Measurements from ENCODE around the gene LYL1.

The LYL1 gene

DNA sequence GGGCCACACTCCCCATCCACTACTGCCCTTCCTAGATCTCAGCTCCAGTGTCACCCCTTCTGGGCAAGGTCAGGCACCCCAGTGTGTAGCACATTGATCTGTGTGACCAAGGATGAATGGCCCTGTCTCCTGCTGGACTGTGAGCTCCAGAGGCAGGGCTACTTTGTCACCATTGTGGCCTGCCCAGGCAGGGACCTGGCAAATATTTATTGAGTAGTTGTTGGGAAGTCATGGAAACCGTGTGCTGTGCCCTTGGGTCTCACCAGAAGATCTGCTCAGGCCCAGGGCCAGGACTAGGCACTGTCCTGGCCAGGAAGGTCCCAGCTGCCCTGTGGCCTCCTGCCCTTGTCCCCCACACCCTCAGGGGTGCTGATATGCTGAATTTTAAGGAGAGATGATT, 25.9 kb upstream of the LYL1 start:
- no peak for DNase-seq

DNA sequence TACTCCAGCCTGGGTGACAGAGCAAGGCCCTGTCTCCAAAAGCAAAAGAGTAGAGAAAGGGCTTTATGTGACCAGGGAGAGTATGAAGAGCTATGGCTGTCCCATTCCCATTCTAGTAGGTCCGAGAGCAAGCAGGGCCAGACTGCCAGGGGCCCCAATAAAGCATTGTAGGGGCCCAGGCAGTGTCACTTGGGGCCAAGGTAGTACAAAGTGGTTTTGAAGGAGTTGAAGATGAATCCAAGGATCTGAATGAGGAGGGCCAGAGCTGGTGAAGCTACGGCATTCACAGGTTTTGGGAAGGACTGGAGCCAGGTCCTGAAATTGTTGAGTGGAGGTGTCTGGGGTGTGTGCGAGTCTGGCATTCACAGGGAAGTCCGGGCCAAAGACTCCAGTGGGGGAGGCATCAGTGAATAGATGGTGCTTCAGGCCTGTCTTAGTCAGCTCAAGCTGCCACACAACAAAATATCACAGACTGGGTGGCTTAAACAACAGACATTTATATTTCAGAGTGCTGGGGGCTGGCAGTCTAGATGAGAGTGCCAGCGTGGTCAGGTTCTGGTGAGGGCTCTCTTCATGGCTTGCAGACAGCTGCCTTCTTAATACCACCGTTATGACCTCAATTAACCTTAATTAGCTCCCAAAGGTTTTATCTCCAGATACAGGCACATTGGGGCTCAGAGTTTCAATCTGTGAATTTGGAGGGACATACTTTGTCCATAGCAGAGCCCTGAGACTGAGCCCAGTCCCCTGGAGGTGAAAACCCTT, 25.3 kb upstream of the LYL1 start:
- no peak for DNase-seq

DNA sequence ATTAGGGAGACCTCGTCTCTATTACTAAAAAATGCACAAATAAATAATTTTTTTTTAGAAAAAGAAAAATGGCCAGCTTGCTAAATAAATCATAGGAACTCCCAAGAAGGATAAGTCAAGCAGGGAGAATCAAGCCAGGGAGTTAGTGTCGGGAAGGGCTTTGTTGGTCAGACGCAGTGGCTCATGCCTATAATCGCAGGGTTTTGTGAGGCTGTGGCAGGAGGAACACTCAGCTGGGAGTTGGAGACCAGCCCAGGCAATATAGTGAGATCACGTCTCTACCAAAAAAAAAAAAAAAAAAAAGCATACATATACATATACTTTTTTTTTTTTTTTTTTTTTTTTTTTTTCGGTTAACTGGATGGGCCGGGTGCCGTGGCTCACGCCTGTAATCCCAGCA, 24.4 kb upstream of the LYL1 start:
- DNase-seq = no peak

DNA sequence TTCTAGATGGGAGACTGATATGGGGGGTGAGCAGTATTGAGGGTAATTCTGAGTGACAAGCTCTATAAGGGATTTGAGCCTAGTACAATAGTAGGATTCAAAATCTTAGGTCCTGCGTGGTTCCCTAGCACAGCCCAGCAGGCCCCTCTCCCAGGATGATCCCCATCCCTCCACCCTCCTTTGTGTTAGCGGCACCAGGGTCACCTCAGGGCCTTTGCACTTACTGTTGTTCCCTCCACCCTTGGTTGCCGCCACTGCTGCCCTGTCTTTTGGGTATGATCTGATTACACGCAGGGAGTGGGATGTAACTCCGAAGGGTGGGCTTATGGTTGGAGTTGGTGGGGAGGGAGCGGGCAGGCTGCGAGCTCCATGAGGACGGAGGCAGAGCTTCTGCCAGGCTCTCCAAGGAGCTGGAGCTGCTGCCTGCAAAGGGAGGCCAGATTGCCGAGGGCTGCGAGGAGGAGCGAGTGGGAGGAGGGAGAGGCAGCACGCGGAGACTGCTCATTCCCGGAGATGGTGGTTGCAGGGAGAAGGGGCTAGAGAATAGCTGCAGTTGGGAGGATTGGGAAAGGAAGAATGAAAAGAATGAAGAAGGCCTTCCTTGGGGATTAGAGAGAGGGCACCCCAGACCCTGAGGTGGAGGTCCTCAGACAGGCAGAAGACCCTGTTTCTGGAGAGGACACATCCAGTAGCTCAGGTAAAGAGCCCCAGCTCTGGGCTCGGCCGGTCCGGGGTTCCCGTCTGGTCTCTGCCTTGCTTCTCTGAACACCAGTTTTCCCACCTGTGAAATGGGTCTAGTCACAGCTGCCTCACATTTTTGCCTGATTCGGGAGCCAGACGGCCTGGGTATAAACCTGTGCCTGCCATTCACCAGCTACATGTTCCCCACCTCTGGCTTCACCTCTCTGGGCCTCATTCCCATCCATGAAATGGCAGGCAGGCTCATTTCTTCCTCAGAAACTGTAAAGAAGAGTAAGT, 20.6 kb upstream of the LYL1 start:
- no peak for DNase-seq

DNA sequence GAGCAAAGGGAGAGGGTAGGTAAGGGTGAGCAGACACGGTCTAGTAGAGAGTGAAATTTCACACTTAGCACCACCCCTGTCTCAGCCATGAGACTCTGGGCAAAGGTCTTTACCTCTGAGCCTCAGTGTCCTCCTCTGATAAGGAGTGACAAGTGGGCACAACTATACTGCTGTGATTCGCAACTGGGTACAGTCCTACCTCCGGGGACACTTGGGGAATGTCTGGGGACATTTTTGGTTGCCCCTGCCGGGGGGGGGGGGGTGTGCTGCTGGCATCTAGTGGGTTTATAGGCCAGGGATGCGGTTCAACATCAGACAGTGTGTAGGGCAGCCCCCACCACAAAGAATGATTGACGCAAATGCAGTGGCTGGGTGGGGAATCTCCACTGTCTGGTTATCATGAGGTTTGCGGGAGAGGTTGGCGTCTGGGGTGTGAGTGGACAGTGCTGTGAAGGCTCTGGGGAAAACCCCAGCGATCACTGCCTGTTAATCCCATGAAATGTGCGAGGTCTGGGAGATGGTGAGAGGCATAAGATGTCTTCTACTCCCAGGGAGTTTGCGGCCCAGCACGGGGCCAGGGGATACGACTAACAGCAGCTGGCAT, 19.7 kb upstream of the LYL1 start:
- no peak for DNase-seq

DNA sequence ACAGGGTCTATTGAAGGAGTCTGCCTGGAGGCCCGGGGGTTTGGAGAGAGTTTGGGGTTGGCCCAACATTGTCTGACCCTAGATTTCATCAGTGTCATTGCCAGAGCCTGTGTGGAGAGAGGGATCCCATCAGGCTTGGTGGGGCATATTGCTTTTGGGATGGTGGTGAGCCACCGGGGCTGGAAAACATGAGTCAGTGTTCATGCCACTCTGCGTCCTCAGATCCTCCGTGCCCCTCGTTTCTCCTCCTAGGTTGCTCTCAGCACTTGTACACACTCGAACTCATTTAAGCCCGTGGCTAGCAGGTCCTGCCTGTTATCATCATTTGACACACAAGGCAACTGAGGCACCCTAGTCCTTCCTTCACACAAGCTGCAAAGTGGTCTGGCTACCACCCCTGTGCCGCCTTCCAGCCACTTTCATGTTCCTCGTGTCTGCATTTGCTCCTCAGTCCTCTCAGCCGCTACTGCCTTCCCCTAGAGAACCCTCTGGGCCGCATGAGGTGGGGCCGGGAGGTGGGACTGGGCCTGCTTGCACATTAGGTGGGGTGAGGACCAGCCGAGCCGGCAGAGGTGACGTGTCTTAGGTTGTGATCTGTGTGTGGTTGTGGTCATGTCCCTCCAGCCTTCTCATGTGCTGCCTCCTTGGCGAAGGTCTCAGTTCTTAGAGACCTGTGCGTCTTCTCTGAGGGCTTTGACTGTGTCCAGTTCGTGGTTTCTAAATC, 19.1 kb upstream of the LYL1 start:
- DNase-seq = no peak

DNA sequence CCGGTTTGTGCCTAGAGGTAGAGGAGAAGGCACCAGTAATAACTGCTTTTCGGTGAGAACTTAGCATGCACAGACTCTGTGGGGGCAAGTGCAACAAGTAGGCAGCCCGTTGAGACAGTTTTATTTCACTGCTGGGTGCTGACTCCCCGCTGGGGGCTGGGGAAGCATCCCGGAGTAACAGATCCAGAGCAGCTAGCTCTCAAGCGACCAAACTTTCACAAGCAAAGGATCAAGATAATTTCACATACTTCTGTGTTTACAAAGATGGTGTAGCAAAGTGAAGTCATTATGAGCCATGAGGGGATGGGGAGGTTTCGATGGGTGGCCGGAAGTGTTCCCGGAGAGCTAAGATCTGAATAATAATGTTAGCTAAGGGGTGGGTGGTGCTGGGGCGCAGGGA, 18.2 kb upstream of the LYL1 start:
- DNase-seq = no peak

DNA sequence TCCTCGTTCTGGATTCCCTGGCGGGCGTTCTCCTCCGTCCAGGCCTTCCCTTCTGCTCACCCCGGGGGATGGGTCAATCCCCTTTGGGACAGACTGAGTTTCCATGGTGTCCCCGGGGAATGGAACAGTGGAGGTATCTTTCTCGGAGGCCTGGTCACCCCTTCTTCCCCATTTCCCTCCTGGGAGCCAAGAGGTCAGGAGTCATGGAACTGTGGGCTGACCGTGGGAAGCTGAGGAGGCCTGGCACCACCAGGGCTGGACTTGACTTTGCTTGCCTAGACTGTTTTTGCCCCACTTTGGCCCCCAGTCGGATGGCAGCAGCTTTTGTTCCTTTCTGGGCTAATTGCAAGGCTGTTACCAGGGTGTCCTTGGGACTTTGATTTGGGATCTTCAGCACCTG, 17.4 kb upstream of the LYL1 start:
- no peak for DNase-seq

DNA sequence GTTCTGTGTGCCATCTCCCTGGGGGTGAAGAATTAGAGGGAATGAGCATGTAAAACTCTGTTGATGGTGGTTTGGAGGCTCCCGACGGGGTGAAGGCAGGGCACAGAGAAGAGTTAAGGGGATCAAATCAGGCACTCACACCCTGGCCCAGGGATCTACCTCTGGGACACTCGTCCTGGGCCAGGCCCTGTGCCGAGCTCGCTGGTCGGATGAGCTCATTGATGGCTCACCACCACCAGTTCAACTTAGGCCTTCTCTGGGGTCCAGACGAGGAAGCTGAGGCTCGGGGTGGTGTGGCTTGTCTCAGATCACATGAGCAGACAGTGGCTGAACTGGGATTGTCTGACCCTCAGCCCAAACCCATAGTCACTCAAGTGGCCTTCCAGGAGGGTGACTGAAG, 17.0 kb upstream of the LYL1 start:
- no peak for DNase-seq

DNA sequence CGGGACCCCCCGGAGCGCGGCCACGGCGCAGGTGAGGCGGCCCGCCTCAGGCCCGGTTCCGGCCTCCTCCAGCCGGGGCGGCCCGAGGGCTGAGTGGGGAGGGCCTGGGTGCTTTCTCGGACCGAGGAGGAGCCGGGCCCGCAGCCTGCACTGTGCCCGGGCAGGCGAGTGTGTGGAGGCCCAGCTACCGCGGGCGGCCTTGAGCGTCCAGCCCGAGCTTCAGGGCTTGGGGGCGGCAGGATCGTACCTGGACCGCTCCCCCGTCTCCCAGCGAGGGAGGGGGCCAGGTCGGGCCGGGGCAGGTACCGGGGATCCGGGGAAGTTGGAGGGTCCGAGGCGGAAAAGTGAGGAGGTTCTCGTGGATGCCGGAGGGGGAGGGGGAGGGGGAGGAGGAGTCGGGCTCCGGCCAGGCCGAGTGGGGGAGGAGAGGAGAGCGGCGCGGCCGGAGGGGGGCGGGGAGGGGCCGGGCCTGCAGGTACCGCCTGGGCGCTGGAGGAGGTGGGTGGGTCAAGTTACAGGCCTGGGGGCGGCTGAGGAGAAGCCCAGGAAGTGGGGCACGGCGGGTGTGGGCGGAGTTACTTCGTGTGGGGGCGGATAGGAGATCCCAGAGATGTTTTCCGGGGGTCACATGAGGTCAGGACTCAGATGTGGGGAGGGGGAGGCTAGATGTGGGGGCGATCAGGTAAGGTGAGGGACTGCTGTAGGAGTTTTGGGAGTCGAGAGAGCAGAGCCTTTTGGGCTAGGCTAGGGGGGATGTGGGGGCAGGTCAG, 16.0 kb upstream of the LYL1 start:
- no peak for DNase-seq

DNA sequence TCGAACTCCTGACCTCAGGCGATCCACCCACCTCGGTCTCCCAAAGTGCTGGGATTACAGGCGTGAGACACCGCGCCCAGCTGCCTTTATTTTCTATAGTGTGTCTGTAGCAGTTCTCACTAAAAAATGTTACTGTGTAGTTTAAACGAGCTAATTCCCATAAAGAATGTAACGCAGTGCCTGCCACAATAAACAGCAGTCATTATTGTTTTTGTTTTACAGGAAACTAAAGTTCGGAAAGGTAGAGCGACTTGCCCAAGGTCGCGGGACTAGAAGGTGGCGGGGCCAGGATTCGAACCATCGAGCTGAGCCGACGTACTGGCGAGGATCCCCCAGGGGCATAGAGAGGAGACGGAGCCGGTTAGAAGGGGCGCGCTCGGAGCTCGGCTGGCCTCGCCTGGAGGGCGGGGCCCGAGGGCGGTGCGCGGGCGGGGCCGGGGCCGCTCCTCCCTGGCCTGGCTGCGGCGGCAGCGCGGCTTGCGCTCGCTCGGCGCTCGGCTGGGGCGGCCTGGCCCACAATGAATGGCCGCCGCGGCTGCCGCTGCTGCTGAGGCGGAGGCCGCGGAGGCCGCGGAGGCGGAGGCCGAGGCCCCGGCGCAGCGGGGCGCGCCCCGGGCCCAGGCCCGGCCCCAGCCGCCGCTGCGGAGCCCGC, 15.2 kb upstream of the LYL1 start, which contains the start of gene NACC1:
Gene NACC1 (plus strand): TSS at position 493 of the 652 bp plus-strand sequence. CDS start 16,944 bp downstream, outside the sequence.
- peak; percentile 69 for DNase-seq

DNA sequence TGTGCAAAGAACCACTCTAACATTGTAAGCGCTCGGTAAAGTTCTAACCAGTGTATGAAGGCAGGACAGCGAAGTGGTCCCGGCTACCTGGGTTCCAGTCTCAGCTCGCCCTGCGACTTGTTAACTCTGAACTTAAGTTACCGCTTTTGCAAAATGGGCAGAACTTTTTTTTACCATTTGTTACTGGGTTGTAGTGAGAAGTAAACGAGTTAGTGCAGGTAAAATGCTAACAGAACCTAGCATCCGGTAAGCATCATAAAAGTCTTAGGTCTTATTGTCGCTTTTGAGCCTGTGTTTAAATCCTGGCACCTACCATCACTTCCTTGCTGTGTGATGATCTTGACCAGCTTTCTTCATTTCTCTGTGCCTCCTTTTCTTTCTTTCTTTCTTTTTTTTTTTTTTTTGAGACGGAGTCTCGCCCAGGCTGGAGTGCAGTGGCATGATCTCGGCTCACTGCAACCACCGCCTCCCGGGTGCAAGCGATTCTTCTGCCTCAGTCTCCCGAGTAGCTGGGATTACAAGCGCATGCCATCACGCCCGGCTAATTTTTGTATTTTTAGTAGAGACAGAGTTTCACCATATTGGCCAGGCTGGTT, 14.6 kb upstream of the LYL1 start:
- no peak for DNase-seq

DNA sequence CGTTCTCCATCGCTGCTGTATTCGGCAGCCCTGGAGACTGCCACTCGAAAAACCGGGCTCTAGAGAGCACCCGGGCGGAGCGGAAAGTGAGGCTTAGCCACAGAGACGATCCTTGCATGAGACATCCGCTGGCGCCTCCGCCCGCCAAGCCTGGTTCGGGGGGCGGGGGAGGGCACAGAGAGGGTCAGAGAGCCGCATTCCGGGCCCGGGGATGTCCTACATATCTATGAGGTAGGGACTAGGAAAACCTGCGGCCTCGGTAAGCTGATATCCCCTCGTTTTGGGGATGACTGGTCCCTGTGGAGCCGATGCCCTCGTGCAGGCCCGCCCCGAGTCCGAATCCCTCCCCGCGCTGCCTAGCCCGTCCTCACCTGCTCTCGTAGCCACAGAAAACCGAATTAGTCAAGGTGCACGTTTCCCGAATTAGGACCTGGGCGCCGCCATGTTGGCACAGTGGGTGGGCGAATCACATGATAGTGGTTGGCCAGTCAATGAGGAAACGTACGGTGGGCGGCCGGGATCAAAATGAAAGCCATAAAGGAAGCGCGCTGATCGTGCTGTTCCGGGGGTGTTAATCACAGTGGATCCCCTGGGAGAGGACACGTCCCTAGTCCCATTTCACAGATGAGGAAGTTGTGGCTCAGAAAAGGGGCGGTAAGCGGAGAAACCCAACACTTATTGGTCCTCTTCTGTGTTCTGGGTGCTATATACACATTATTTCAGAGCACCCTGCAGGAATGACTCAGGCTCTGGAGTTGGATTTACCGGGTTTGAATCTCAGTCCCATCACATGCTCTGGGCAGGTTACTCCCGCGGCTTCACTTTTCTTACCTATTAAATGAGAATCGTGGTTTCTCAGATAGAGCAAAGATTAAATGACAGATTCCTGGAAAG, 13.9 kb upstream of the LYL1 start, which contains the start of gene TRMT1:
Gene TRMT1 (minus strand): TSS at position 459 of the 894 bp plus-strand sequence. CDS start 341 bp downstream, at position 118.
- peak; percentile 69 for DNase-seq

DNA sequence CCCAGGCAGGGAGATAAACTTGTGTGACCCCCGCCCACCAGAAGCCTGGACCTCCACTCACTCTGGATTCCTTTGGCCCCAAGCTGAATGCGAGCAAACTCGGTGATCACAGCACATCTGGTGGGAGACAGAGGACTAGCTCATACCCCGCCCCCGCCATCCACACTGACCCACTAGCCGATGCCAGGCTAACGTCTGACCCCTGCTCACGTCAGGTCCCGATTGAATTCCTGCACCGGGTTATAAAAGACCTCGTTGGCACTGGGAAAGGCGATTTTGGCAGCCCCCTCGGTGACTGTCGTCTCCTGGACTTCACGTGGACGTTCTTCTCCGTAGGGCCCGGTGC, 13.3 kb upstream of the LYL1 start:
- DNase-seq = no peak

DNA sequence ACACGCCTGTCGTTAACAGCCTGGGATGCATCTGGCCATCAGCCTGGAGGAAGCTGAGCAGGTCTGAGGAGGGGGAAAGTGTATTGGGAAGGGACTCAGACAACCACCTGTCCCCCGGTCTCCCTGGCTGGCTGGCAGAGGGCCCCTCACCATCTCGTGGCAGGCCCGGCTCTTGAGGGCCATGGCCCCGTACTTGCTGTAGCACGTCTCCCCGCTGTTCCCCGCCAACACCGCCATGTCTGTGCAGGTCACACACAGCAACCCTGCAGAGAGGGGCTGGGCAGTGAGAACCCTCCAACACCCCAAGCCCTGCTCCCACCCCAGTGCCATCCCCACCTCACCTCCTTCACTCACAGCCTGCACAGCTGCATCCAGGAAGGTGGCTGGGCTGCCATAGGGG, 9.9 kb upstream of the LYL1 start:
- DNase-seq = no peak

DNA sequence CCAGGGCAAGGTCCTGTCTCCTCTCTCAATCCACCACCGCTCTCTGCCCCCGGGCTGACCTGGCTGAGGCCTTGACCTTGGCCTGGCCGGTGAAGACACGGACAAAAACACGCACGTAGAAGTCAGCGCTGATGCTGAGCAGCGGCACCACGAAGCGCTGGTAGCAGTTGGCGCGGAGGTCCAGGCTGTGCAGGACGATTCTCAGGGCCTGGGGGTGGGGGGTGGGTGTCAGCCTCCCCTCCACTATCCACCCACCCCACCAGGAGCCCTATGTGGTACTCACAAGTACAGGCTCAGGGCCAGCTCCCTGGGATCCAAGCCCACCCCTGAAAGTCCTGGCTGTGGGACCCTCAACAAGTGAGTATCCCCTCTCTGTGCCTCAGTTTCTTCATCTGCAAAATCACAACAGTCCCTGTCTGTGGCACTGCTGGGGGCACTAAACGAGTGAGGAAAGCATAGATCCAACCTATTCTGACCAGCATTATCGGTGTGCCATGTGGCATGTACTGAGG, 7.5 kb upstream of the LYL1 start:
- no peak for DNase-seq

DNA sequence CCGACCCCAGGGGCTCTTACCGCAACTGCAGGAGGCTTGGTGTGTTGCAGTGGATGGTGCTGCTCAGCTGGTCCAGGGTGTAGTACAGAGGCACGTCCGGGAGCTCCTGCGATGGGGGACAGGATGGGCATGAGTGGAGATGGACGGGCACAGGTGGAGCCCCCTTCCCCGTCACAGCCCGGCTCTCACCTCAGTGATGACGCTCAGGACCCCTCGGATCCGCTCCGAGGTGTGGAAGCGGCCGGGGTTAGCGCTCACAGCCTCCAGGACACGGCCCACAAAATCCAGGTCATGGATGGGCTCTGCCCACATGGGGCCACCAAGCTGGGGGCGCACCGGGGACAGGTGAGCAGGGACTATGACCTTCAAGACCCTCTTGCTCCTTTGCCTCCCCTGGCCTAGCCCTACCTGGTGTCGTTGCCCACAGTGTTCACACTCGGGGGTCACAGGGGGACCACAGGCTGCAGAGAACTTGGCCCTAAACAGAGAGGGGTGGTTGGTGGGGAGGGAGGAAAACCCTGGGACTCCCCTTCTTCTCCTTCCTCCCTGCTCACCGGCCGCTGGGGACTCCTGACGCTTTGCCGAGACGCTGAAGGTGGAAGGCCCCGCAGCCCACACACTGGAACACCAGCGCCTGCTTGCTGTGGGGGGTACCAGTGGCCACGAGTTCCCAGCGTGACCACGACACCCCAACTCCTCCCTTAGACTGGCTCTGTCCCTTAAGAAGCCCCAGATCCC, 6.9 kb upstream of the LYL1 start:
- no peak for DNase-seq

DNA sequence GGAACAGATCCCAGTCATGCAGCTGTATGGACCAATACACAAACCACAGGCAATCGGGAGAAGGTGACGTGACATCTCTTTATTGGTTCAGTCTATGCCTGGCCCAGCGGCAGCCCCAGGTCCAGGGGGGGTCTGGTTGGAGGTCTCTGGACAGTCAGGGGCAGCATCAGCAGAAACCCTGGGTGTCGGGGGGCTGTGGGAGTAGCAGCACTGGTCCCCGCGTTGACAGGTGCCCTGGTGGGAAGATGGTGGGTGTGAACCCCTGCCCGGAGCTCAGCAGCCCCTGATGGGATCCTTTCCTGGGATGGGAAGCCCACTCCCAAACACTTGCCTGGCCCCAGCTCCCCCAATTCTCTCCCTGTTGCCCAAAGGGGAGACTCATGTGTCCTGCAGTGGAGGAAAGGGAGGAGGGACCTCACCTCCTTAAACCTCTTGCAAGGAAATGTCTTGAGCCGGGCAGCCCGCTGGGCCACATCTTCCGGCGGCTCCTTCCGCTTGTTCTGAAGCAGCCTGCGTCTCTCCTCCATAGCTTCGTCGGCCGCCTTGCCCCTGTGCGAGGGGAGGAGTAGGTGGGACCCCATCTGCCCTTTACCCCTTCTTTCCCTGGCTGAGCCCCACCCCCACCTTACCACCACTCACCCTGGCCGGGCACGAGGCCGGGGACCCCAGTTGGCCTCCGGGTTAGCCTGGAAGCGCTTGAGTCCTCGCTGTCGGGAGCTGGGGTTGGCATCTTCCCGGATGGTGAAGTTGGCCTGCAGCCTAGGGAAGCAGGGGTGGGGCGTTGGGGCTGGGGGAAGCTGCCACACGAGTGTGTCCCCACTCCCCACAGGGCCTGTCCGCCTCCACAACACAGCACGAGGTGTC, 2.4 kb upstream of the LYL1 start:
- no peak for DNase-seq

Data from NCI-H1436 treated with DMSO at 0.1 percent for 48 hours (cell line).